HepG2 (cell line): ENCODE data around the gene GPR61. TPM values are rescaled to one million over a fixed set of nuclear protein-coding genes. Genes with fewer than 3 reads are reported as not detected.

Experiments used
- ATAC-seq: fragments of 200-7000 bp; cut with Tn5 transposase; 3 replicates; pipeline ENCODE4 v1.9.1; 2020; ENCODE audit warnings: mild to moderate bottlenecking, moderate library complexity
- BruUV-seq: library from RNA; stranded (reverse); fragments of 400-500 nt; replicated peaks from 2 replicates; lab custom pipeline; 2021; lab: Mats Ljungman, UMichigan
- CTCF ChIA-PET: fragments of 300-600 bp; formaldehyde crosslinking; extraction: SDS; loops from one replicate; lab custom pipeline; 2021; ENCODE audit warnings: low total read pairs, inconsistent platforms, low intra/inter-chr PET ratio; lab: Yijun Ruan, JAX
- POLR2A ChIA-PET: fragments of 350-600 bp; sonication (Branson Sonifier 250); formaldehyde crosslinking; loops from one replicate; lab custom pipeline; 2020; ENCODE audit warnings: antibody characterized with exemption, inconsistent platforms; lab: Yijun Ruan, JAX
- DNase-seq: peaks from one replicate; pipeline ENCODE4 v3.0.0-alpha.2; 2015; ENCODE audit warnings: low spot score
- FAIRE-seq: peaks from 3 replicates; lab custom pipeline; 2011; peaks lifted over from hg19 to GRCh38; lab: Jason Lieb, UNC
- H2AFZ ChIP-seq: one replicate; pipeline ENCODE4 v1.6.1; 2011; ENCODE audit warnings: low read length, inconsistent platforms
- H3K27ac ChIP-seq: fragments of 300-600 bp; 3 replicates; pipeline ENCODE4 v1.8.0; 2011; ENCODE audit warnings: mixed run types, mild to moderate bottlenecking, mixed read lengths, low read length, inconsistent platforms; ENCODE audit not compliant: insufficient read depth; ENCODE audit errors: extremely low read length
- H3K27me3 ChIP-seq, 2 experiments: fragments of 200-600 bp in 1 of 2; 2 replicates in 1 of 2; 3 replicates in 1 of 2; pipeline versions ENCODE4 v1.6.0 to v1.8.0; 2011; ENCODE audit warnings: low read length in 2 of 2, mild to moderate bottlenecking in 2 of 2, moderate library complexity in 2 of 2, inconsistent platforms in 1 of 2; ENCODE audit not compliant: insufficient read depth in 2 of 2, control insufficient read depth in 1 of 2
- H3K36me3 ChIP-seq, 2 experiments: fragments of 200-600 bp in 1 of 2; replicated peaks in 1 of 2; 2 replicates in 1 of 2; 3 replicates in 1 of 2; pipeline versions ENCODE4 v1.5.1 to v1.8.0; 2011; ENCODE audit warnings: low read length in 2 of 2, inconsistent platforms in 1 of 2; ENCODE audit not compliant: insufficient read depth in 2 of 2, control insufficient read depth in 1 of 2
- H3K4me1 ChIP-seq: 2 replicates; pipeline ENCODE4 v1.5.1; 2012; ENCODE audit warnings: low read length, inconsistent platforms; ENCODE audit not compliant: insufficient read depth
- H3K4me2 ChIP-seq: 2 replicates; pipeline ENCODE4 v1.6.0; 2011; ENCODE audit warnings: low read depth, low read length, inconsistent platforms
- H3K4me3 ChIP-seq, 3 experiments: fragments of 200-600 bp in 1 of 3; sonication (generic), shearing (Covaris generic) in 1 of 3; replicated peaks in 1 of 3; 2 replicates each; pipeline ENCODE4 v1.5.1; 2011 to 2016; ENCODE audit warnings: low read length in 3 of 3, inconsistent platforms in 2 of 3, low read depth in 2 of 3, mild to moderate bottlenecking in 2 of 3, control low read depth in 1 of 3, mixed read lengths in 1 of 3; ENCODE audit not compliant: insufficient read depth in 1 of 3
- H3K79me2 ChIP-seq: one replicate; pipeline ENCODE4 v1.6.1; 2011; ENCODE audit warnings: low read length, inconsistent platforms; ENCODE audit not compliant: insufficient read depth
- H3K9ac ChIP-seq: 2 replicates; pipeline ENCODE4 v1.6.0; 2011; ENCODE audit warnings: mild to moderate bottlenecking, low read depth, low read length, inconsistent platforms; ENCODE audit not compliant: insufficient read depth
- H3K9me3 ChIP-seq: 2 replicates; pipeline ENCODE4 v1.5.1; 2012; ENCODE audit warnings: mild to moderate bottlenecking, low read length
- H4K20me1 ChIP-seq: 2 replicates; pipeline ENCODE4 v1.6.0; 2011; ENCODE audit warnings: inconsistent platforms, mild to moderate bottlenecking, low read length, moderate library complexity; ENCODE audit not compliant: insufficient read depth
- CTCF ChIP-seq: sonication (generic); formaldehyde crosslinking; IDR thresholded peaks from 2 replicates; pipeline ENCODE4 v1.5.0; 2020; ENCODE audit warnings: mild to moderate bottlenecking, missing genetic modification reagents, moderate library complexity
- DBP ChIP-seq: sonication (generic); formaldehyde crosslinking; IDR thresholded peaks from 2 replicates; pipeline ENCODE4 v1.4.0; 2020; ENCODE audit warnings: missing genetic modification reagents; ENCODE audit errors: not compliant biosample characterization
- DPF2 ChIP-seq: sonication (generic); formaldehyde crosslinking; IDR thresholded peaks from 2 replicates; pipeline ENCODE4 v1.4.0; 2020; ENCODE audit warnings: mild to moderate bottlenecking, low read depth, missing genetic modification reagents, borderline replicate concordance
- GABPA ChIP-seq, 2 experiments: IDR thresholded peaks; 2 replicates each; pipeline ENCODE4 v1.6.1; 2011 to 2016; ENCODE audit warnings: low read depth in 2 of 2, low read length in 1 of 2, missing biosample characterization in 1 of 2, missing genetic modification characterization in 1 of 2
- PHF5A ChIP-seq: IDR thresholded peaks from one replicate; pipeline ENCODE4 v1.6.1; 2018; ENCODE audit warnings: low read depth, missing genetic modification reagents; ENCODE audit not compliant: unreplicated experiment
- SMC3 ChIP-seq: IDR thresholded peaks from 2 replicates; pipeline ENCODE4 v1.6.1; 2011; ENCODE audit warnings: low read length, improper control_type of control experiment
- SOX5 ChIP-seq: IDR thresholded peaks from 2 replicates; pipeline ENCODE4 v1.6.1; 2016; ENCODE audit warnings: borderline replicate concordance
- SSRP1 ChIP-seq: IDR thresholded peaks from 2 replicates; pipeline ENCODE4 v1.6.1; 2016; ENCODE audit warnings: control low read depth
- STAG1 ChIP-seq: sonication (generic); formaldehyde crosslinking; IDR thresholded peaks from 2 replicates; pipeline ENCODE4 v1.4.0; 2020; ENCODE audit warnings: missing genetic modification reagents
- ZNF747 ChIP-seq: sonication (generic); formaldehyde crosslinking; IDR thresholded peaks from 2 replicates; pipeline ENCODE4 v1.8.1; 2023; ENCODE audit warnings: missing genetic modification reagents, mild to moderate bottlenecking, borderline replicate concordance
- ZNF781 ChIP-seq: sonication (generic); formaldehyde crosslinking; IDR thresholded peaks from 2 replicates; pipeline ENCODE4 v1.5.1; 2020; ENCODE audit warnings: borderline replicate concordance, mild to moderate bottlenecking, missing genetic modification reagents; ENCODE audit errors: not compliant biosample characterization
- WGBS: methylation state at CpG from one replicate; pipeline ENCODE4 v1.1.6; 2017; ENCODE audit warnings: low lambda C conversion rate; 5-methylcytosine and 5-hydroxymethylcytosine counted together
- in situ Hi-C: cut with HindIII; loops from 2 replicates; pipeline ENCODE4 v1.10.0; 2017; ENCODE audit warnings: low pct_unique_long_range_greater_than_20kb; ENCODE audit not compliant: extremely low pct_ligation_motif_present
- intact Hi-C: fragments of 100-400 bp; cut with micrococcal nuclease; formaldehyde crosslinking; loops from one replicate; pipeline ENCODE4 v1.10.0; 2022; ENCODE audit not compliant: unreplicated experiment
- polyA plus RNA-seq, 8 experiments: library from polyadenylated mRNA; depleted of rRNA in 3 of 8; stranded (reverse) in 7 of 8; unstranded in 1 of 8; fragments of >200 nt; fragmentation: Illumina TruSeq in 4 of 8; extraction: Trizol in 4 of 8; gene quantifications; 2 replicates each; pipeline versions ENCODE4 v1.2.1 to v1.2.3, GENCODE V29; 2011 to 2016; ENCODE audit warnings: low read depth in 4 of 8, missing spikeins in 1 of 8, mixed read lengths in 1 of 8; ENCODE audit not compliant: insufficient read depth in 1 of 8
- total RNA-seq, 5 experiments: library from RNA; depleted of rRNA; stranded (reverse); fragments of >200 nt; fragmentation: Illumina TruSeq; extraction: Trizol; gene quantifications; 2 replicates each; pipeline ENCODE4 v1.2.3, GENCODE V29; 2016; ENCODE audit warnings: low read depth in 1 of 5
- TF ChIP-seq, protein P1 (sequence below): sonication (generic); formaldehyde crosslinking; IDR thresholded peaks from 2 replicates; pipeline ENCODE4 v1.8.1; 2023; ENCODE audit warnings: mild to moderate bottlenecking, missing genetic modification reagents

GPR61 gene
- total and polyA plus RNA-seq, 2 of the 13 experiments (the other 11 are each of a cell fraction or from before 2014, with no cell fraction given), result not detected

DNA sequence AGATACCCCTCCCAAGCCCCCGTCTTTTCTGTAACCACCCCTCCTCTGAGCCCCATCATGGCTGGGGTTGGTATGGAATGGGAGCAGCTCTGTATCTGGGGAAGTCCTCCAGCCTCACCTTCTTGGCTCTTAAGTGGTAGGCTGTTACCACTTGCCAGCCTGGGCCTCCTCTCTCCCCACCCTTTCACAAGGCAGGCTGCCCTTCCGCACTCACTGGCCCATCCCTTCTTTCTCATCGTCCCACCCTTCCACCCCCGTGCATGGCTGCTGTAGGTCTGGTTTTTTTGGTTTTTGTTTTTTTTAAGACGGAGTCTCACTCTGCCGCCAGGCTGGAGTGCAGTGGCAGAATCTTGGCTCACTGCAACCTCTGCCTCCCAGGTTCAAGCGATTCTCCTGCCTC, 40.6 kb upstream of the GPR61 start:
- DNase-seq, result no peak
- no peaks in the 10 kb centered on the region for H3K79me2 ChIP-seq
- CTCF ChIA-PET, result interaction anchor here (0.7 to 5.1 kb wide), 2 partner anchors 31 to 34 kb away, joined by 3 to 81 read pairs; no protein-coding TSS in a partner anchor
- in situ Hi-C loops (no loop called here), intact Hi-C loops (no loop called here)
- POLR2A ChIA-PET, result no interaction called here
- no peaks in the 10 kb centered on the region for H4K20me1 ChIP-seq
- H2AFZ ChIP-seq, result no peak overlapping the region
- no peak for ATAC-seq
- H3K4me2 ChIP-seq, result no peak overlapping the region
- no peak for TF ChIP-seq DPF2
- no peak for FAIRE-seq
- peaks cover 2 to 6% of the 10 kb centered on the region in 2 experiments; a peak in 2 of 5 replicates for H3K36me3 ChIP-seq
- H3K4me1 ChIP-seq, result peaks cover 10% of the 10 kb centered on the region
- no peak overlapping the region for H3K27ac ChIP-seq
- BruUV-seq, result no TSS peak
- H3K9me3 ChIP-seq, result no peaks in the 10 kb centered on the region
- no peaks in the 10 kb centered on the region for H3K27me3 ChIP-seq
- 94% methylated on average over 7 of the region's 7 CpGs for WGBS
- H3K9ac ChIP-seq, result no peak overlapping the region
- no peak overlapping the region for H3K4me3 ChIP-seq

DNA sequence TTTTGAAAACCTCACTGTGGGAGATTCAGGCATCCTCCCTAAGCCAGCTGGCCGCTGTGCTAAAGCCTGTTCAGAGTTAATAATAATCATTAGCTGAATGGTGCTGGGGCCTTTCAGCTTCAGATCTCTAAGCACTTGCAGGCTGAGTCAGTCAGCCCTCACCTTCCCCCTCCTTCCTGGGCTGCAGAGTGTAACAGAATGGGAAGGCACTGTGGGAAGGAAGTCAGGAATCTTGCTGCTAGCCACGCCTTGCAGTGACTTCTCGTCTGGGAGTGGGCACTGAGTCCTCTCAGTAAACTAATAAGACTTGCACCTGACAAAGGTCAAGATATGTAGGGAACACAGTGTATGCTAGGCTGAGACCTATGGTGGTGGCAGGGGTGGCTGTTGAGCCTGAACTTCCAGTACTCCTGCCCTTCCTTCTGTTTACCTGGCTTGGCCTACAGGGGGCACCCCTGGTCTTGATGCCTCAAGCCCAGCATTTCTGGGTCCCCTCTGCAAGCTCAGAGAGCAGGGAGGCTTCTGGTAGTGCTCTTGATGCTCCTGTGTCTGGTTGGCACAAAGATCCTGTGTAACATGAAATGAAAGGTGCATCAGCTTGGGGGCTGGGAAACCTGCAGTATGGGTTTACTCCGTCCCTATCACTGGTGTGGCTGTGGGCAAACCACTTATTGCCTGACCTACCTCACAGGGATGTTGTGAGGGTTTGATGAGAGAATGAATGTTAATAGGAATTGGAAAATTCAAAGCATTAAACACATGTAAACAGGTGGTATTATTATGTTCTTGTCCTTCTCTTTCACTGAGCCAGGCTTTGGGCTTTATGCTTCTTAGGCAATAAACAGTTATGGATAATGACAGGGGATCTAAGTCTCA, 39.8 kb upstream of the GPR61 start:
- H3K9me3 ChIP-seq, result no peaks in the 10 kb centered on the region
- ChIA-PET CTCF (interaction anchor here (5.1 kb wide), 1 partner anchor 33 kb away, joined by 81 read pairs; no protein-coding TSS in a partner anchor), POLR2A (interaction anchor here (1.1 kb wide), 1 partner anchor 32 kb away, joined by 3 read pairs; no protein-coding TSS in a partner anchor)
- in situ Hi-C loops, result no loop called here
- no peak overlapping the region for H3K27ac ChIP-seq
- no peak overlapping the region for H3K4me2 ChIP-seq
- no peaks in the 10 kb centered on the region for H3K27me3 ChIP-seq
- ATAC-seq, result peak; percentile 71
- H3K79me2 ChIP-seq, result no peaks in the 10 kb centered on the region
- peaks cover 4% of the 10 kb centered on the region for H3K4me1 ChIP-seq
- H3K36me3 ChIP-seq, result peaks cover 2 to 6% of the 10 kb centered on the region in 2 experiments; a peak in 2 of 5 replicates
- peak; percentile 45 for DNase-seq
- intact Hi-C loops, result no loop called here
- no peak overlapping the region for H3K9ac ChIP-seq
- no peak overlapping the region for H3K4me3 ChIP-seq
- 84% methylated on average over 4 of the region's 4 CpGs for WGBS
- no peak for FAIRE-seq
- TF ChIP-seq SMC3 (peak; percentile 31; the same call in 1 of the 2 replicates), CTCF (CRISPR knock-in tag) (peak; percentile 74), GABPA (IDR thresholded peaks at IDR 0.05; ENCODE audit: low read depth, low read length) (no peak), GABPA (CRISPR knock-in tag; IDR thresholded peaks at IDR 0.05; ENCODE audit: low read depth) (no peak), ZNF747 (CRISPR knock-in tag) (no peak), STAG1 (CRISPR knock-in tag) (peak; percentile 39), DBP (CRISPR knock-in tag) (no peak), PHF5A (CRISPR knock-in tag) (no peak), SOX5 (CRISPR knock-in tag) (no peak), ZNF781 (no peak), SSRP1 (CRISPR knock-in tag) (no peak)
- TF ChIP-seq, protein P1, sequence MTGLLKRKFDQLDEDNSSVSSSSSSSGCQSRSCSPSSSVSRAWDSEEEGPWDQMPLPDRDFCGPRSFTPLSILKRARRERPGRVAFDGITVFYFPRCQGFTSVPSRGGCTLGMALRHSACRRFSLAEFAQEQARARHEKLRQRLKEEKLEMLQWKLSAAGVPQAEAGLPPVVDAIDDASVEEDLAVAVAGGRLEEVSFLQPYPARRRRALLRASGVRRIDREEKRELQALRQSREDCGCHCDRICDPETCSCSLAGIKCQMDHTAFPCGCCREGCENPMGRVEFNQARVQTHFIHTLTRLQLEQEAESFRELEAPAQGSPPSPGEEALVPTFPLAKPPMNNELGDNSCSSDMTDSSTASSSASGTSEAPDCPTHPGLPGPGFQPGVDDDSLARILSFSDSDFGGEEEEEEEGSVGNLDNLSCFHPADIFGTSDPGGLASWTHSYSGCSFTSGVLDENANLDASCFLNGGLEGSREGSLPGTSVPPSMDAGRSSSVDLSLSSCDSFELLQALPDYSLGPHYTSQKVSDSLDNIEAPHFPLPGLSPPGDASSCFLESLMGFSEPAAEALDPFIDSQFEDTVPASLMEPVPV, result no peak
- BruUV-seq, result no TSS peak
- H2AFZ ChIP-seq, result no peak overlapping the region
- H4K20me1 ChIP-seq, result no peaks in the 10 kb centered on the region
